HT-29 (cell line): ENCODE measurements around the gene CFAP157. TPM values are rescaled to one million over a fixed set of nuclear protein-coding genes. Genes with fewer than 3 reads are reported as not detected.

Experiments
- DNase-seq: peaks from one replicate; pipeline ENCODE4 v3.0.0-alpha.2; 2015; ENCODE audit warnings: low spot score
- total RNA-seq: library from RNA; depleted of rRNA; stranded (reverse); fragments of >200 nt; shearing (Covaris generic); gene quantifications from 2 replicates; pipeline ENCODE4 v1.2.3, GENCODE V29; 2014

The CFAP157 gene
- total RNA-seq, 1 experiment from 2014 or later, result 0.28 TPM

DNA sequence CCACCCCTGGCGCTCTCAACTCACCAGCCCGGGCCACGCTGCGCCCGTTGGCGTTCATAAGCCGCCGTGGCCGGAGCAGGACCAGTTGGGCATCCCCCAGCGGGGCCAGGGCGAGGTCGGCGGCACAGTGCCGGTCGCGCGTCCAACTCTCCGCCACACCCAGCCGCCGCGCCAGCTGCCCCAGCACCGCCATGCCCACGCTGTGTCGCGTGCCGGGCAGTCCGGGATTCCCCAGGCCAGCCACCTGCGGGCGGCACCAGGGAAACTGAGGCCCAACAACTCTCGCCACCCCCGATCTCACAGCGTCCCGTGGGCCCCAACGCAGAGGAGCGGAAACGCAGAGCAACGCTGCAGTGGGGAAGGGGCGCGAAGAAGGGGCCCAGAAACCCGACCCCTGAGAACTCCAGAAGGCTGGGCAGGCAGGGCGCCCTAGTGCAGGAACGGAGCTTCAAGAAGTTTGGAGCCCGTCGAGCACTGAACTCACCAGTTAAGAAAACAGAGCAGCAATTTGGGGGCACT lies 8.2 kb downstream of the CFAP157 start:
- DNase-seq, result no peak

DNA sequence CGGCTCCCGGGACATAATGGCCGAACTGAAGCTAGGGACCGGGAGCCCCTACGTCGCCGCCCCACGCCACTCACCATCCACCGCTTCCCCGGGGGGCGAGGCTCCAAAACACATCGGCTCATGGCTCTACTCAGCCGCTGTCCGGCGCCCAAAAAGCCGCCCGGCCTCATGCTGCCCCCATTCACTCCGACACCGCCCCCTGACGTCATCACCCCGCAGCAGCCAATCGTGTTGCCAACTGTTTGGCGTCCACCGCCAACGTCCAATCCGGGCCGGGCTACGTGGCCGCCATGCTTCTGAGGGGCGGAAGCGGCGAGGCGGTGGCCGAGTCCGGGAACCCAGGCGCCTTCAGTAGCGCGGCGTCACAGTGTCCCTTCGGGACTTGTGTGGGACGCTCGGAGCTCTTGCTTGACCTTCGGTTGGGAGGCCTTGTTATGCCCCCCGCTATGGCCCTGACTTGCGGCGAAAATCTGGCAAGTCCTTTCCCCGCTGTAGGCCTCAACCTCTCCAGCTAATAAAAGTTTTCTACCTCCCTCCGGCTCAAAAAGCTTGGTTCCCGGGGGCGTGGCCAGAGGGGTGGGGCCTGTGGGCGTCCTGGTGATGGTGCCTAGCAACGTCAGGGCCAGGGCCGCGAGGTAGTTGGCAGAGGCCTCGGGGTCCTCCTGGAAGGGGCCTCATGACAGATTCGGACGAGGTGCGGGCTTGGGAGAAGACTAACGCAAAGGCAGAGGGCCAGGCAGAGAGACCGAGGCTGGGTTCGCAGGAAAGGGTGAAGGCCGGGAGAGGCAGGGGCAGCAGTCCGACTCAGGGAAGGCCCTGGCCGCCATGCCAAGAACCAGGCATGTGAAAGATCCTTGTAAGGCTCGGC lies 8.9 kb downstream of the CFAP157 start, which contains the start of the genes PTRH1 and TTC16:
TSS of gene PTRH1 (minus strand) at position 194 of the 868 bp plus-strand sequence. CDS start at position 170, 24 bp downstream.
TSS of gene TTC16 (plus strand) at position 610 of the 868 bp plus-strand sequence. CDS start at position 677, 67 bp downstream.
- peak; percentile 95 for DNase-seq

DNA sequence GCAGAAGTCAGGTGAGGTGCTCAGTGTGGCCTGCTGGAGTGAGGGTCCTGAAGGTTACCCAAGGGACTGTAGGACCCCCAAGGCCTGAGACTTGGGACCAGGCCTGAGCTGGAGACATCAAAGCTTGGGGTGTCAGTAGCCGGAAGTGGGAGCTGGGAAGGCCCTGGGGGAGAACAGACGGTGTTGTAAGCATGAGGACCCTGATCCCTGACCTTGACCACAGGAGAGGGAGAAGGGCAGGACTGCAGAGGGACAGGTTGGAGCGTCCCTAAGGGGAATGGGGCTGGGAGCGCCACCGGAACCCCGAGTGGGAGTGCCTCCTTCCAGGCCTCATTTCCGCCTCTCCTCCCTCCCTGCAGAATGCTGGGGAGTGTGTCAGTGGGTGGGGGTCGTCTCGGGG lies 9.6 kb downstream of the CFAP157 start:
- no peak for DNase-seq

DNA sequence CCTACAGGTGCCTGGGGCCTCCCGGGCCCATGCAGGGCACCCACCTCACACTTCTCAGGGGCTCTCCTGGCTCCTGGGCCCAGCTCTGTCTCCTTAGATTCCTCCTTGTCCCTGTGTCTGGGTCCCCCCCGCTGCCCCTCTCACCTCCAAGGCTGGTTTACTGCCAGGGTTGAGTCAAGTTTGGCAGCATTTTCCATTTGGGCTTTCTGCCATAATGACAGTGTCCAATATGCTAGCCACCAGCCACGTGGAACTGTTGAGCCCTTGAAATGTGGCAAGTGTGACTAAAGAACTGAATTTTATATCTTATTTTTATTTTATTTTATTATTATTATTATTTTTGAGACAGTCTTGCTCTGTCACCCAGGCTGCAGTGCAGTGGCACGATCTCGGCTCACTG lies 11.0 kb downstream of the CFAP157 start:
- no peak for DNase-seq

DNA sequence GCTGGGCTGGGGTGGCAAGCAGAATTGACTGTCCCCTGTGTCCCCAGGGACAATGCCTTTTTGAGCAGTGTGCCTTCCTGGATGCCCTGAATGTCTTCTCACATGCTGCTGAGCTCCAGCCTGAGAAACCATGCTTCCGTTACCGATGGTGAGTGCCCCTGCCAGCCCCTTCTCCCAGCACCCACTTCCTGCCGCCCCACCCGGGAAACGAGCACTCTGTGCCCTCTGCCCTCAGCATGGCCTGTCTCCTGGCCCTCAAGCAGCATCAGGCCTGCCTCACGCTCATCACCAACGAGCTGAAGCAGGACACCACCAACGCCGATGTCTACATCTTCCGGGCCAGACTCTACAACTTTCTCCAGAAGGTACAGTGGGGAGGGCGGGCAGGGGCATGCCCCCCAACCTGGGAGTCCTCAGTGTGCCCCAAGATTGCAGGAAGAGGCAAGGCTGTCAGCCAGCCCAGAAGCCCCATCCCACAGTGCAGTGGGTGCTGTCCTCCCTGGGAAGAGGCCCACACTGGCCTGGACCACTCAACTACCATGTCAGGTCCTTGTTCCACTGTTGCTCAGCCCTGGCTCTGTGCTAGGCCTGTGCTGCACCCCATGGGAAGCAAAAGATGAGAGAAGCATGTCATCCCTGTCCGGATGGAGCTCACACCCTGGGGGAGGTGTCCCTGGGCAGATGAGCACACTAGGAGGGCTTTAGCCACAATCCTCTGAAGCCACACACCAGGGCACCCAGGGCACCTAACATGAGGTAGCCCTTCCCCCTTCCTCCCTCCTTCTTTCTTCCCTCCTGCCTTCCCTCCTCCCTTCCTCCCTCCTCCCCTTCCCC lies 13.5 kb downstream of the CFAP157 start:
- no peak for DNase-seq

DNA sequence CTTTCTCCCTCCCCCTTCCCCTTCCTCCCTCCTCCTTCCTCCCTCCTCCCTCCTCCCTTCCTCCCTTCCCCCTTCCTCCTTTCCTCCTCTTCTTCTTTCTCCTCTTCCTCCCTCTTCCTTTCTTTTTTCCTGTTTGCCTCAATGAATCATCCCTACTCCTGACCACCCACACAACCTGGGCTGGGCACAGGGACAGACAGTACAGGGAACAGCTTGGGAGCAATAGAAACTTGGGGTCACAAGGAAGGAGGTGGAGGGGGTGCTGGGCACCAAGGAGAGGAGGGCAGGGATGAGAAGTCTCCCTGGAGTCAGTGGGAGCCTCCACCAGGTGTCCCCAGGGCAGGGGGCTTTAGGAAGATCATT lies 14.1 kb downstream of the CFAP157 start:
- no peak for DNase-seq

DNA sequence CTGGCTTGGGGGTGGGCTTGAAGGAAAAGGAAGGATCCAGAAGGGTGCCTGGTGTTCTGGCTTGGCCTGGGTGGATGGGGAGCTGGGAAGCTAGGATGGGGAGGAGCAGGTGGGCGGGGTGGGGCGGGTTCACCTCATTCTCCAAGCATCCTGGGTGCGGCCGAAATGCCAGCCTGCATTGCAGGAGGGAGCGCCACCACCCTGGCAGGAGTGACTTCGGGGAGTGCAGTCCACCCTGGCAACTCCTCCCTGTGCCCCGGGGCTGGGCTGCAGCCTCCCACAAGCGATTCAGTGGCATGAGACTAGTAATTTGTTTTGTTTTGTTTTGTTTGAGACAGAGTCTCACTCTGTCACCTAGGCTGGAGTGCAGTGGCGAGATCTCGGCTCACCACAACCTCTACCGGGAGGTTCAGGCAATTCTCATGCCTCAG lies 14.6 kb downstream of the CFAP157 start:
- peak; percentile 79 for DNase-seq

DNA sequence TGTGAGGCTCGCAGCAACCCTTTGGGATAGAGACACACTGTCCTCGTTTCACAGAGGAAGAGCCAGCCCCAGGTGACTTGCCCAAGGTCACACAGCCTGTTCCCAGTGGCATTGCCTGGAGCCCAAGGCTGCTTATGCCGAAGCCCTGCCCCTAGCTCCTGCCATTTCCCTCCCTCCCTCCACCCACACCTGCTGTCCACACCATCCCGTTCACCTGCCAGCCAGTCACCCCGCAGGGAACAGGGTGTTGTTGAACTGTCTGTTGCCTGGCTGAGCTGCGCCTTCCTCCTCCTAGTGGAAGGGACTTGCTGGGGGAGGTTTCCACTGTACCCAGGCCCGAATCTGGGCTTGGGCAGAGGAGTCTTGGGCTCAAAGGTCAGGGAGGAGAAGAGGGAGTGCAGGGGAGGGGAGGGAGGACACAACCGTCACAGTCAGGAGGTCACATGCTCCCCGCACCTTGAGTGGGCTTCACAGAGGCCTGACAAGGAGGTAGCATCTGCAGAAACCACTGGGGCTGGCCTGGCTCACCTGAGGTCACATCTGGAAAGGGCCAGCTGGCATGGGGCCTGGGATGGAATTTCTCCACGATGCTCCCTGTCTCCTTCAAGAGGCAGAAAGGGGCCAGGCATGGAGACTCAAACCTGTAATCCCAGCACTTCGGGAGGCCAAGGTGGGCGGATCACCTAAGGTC lies 15.4 kb downstream of the CFAP157 start:
- peak; percentile 36 for DNase-seq

DNA sequence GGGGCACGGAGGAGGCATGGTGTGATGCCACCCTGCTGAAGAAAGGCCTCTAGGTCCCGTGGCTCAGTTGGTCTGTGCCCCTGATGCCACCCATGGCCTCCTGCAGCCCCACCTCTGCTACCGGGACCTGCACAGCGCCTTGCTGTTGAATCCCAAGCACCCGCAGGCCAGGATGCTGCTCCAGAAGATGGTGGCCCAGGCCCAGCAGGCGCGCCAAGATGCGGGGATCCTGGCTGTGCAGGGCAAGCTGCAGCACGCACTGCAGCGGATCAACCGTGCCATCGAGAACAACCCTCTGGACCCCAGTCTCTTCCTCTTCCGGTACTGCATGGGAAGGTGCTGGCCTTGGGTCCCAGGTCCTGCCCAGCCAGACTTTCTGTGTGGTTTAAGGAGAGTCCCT lies 16.2 kb downstream of the CFAP157 start:
- DNase-seq, result no peak

DNA sequence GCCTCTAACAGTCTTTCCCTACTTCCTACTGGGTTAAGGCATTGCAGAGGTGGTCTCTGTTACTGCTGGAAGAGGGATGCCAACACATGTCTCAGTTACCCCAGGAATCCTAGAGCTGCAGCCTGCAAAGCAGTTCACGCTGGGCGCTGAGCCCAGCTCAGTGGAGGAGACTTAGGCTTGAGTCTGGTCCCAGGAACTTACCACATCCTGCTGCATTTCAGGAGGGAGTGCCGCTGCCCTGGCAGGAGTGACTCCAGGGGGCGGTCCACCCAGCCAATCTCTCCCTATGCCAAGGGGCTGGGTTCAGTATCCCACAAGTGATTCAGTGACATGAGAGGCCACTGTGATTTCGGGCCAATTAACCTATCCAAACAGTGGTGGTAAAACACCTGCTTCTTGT lies 16.7 kb downstream of the CFAP157 start:
- DNase-seq, result no peak

DNA sequence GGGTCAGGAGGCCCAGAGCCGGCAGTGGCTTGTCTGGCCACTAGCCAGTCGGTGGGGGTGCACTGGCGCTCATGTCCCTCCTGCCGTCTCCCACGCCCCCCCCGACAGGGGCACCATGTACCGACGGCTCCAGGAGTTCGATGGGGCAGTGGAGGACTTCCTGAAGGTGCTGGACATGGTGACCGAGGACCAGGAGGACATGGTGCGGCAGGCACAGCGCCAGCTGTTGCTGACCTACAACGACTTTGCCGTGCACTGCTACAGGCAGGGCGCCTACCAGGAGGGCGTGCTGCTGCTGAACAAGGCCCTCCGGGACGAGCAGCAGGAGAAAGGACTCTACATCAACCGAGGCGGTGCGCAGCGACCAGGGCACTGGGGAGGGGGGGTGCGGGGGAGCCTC lies 17.2 kb downstream of the CFAP157 start:
- DNase-seq, result no peak

DNA sequence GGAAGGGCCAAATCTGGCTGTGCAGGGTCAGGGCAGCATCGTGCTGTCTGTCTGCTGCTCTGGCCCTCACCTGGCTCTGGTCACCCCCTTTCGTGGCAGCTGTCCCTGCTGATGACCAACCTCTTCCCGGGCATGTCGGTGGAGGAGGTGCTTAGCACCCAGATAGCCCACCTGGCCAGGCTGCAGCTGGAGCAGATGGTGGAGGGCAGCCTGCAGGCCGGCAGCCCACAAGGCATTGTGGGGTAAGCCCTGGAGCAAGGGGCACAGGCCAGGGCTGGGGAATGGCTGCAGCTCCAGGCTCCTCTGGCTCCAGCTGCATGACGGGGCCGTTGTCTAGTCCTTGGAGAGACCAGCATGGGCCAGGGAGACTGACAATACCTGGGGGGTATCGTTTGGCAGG lies 20.1 kb downstream of the CFAP157 start:
- DNase-seq, result no peak

DNA sequence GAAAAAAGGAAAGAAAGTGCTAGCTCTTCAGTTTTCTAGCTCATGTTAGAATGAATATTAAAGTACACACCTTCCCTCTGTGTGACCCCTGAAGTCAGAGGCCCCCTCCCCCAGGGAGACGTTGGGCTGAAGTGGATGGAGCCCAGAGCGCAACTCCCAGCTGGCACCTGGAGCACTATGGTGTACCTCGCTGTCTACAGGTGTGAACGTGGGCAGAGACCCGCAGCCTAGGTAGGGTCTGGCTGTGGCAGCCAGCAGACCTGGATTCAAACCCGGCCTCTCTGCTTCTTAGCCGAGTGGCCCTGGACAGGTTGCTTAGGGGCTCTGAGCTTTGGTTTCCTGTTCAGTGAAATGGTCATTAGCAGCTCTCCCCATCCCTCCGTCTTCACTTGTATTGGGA lies 22.0 kb downstream of the CFAP157 start:
- DNase-seq, result no peak

DNA sequence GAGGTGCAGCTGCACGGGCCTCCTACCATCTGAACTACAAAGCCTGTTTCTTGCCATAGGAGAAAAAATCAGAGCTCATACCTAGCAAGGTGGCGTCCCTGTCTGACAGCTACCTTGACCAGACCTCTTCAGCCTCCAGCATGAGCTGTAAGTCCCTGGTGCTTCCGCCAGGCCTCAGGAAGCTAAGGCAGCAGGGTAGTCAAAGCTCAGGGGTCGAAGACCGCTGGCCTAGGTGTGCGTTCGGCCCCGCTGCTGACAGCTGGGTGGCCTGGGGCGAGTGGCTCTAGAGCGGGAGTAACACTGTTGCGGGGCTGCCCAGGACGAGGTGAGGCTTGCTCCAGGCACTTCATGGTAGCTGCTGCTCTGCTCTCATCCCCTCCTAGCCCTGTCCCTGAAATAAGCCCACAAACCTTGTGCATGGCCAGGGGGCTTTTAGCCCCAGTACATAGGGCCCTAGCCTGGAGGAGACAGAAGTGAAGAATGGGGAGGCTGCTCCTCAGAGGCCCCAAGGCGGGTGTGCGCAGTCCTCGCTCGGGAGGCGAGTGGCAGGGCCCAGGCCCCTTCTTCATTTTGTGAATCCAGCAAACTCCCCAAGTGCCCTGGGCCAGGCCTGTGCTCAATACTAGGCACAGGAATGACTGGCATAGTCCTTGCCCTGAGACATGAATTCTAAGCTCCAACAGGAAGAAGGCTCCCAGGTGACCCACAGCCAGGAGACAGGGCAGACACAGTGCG lies 22.9 kb downstream of the CFAP157 start:
- DNase-seq, result no peak

DNA sequence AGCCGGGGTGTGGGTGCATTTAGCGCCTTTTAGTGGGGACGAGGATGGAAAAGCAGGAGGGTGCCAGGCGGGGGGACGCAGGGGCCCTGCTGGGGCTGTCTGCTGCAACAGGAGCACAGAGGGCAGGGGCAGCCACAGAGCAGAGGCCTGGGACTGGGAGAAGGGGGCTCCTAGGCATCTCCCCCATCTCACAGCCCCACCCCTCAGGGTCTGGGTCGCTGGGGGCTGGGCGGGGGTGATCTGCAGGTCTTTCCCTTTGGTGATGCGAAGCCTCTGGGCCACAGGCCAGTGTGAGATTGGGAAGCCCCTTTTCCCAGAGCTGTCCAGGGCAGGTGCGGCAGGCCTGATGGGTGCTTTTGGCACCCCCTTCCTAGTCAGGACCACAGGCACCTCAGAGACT lies 23.5 kb downstream of the CFAP157 start:
- DNase-seq, result no peak

DNA sequence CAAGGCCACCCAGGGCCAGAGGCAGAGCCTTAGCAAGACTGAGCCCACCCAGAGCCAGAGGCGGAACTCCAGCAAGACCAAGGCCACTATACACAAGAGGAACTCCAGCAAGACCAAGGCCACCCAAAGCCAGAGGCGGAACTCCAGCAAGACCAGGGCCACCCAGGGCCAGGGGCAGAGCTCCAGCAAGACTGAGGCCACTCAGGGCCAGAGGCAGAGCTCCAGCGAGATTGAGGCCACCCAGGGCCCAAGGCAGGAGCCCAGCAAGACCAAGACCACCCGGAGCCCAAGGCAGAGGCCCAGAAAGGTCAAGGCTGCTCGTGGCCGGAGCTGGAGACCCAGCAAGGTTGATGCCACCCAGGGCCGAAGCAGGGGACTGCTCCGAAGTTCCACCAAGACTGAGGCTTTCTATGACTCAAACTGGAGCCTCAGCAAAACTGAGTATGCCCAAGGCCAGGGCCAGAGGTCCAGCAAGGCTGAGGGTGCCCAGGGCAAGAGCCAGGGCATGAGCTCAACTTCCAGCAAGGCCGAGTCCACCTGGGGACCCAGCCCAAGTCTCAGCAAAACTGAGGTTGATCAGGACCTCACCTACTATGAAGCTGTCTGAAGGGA lies 24.1 kb downstream of the CFAP157 start:
- no peak for DNase-seq

DNA sequence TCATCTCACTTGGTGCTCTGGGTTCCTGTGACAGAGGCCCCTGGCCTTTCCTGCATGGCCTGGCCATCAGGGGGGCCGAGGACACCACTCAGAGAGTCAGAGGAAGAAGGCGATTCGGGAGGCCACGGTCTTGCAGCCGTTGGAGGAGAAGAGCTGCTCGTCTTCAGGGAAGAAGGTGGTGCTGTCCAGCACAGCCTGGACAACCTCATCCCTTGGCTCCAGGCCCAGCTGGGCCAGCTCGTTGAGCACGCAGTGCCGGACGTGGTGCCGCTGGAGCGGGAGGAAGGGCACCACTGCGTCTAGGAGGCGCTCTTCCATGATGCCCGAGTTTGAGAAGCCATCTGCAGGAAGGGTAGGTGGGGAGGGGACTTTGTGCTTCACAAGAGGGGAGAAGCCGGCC lies 25.1 kb downstream of the CFAP157 start:
- no peak for DNase-seq

DNA sequence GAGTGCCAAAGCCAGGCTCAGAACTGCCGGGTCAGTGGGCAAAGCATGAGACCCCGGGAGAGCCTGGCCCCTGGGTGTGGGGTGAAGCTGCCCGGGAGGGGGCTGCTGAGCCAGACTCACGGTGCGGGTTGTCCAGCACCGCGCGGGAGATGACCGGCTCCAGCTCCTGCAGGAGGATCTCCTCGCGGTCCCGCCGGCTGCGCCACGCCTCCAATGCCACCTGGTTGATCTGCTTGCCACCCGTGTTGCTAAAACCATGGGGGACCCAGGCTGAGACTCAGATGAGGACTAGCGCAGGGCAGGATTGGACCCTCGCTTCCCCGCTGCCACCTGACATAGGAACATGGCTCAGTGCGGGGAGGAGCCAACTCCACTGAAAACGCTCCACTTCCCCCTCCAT lies 25.7 kb downstream of the CFAP157 start:
- DNase-seq, result no peak

DNA sequence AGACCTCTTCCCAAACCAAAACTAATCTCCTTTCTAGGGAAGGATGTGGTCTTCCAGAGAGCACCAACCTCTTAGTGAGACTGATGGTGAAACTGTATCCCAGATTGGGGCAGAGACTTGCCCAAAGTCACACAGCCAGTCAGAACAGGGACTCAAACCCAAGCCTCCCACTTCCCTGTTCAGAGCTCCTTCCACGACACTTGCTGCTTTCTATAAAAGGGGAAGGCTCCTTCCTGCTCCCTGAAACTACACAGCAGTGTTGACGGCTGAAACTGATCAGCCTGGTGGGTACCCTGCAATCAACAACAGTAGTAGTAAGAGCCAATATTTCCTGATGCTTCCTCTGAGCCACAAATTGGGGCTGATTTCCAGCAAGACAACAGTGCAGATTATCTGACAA lies 26.8 kb downstream of the CFAP157 start:
- DNase-seq, result no peak

DNA sequence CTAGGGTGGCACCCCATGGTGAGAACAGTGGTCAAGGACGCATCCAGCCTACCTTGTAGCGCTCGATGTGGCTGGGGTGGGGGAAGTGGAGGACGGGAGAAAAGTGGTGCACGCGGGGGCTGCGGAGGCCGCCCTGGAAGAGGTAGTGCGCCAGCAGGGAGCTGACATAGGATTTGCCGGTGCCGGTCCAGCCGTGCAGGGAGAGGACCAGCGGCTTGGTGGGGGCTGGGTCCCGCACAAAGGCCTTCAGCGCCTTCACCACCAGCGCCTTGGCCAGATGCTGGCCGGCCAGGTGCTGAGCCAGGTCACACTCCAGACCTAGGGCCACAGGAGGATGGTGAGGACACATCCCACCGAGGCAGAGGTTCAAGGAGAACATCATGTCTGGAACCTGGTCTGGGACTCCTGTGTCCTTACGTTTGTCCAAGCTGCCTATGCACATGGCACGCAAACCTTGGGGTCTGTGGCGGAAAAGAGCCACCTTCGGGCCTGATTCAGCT lies 27.5 kb downstream of the CFAP157 start:
- DNase-seq, result no peak
